WTC11 (cell line): ENCODE results near the gene ZMYM1. TPM values are rescaled to one million over a fixed set of nuclear protein-coding genes. Genes with fewer than 3 reads are reported as not detected.

Experiments used
- ATAC-seq: fragments of 200-7000 bp; cut with Tn5 transposase; 2 replicates; pipeline ENCODE4 v1.10.0; 2021; ENCODE audit warnings: mild to moderate bottlenecking, moderate library complexity
- CTCF ChIA-PET: fragments of 300-600 bp; sonication (Branson Sonifier 250); formaldehyde crosslinking; loops from one replicate; lab custom pipeline; 2021; ENCODE audit warnings: antibody characterized with exemption; lab: Charles Lee
- POLR2A ChIA-PET: fragments of 350-600 bp; sonication (Branson Sonifier 250); formaldehyde crosslinking; loops from one replicate; lab custom pipeline; 2021; ENCODE audit warnings: antibody characterized with exemption; lab: Charles Lee
- DNase-seq: peaks from one replicate; pipeline ENCODE4 v3.0.0; 2021; ENCODE audit warnings: low spot score
- H3K27ac Mint-ChIP-seq: 2 replicates; pipeline ENCODE4 v1.8.0; 2021; ENCODE audit warnings: mixed read lengths
- H3K27me3 Mint-ChIP-seq: 2 replicates; pipeline ENCODE4 v1.8.0; 2021; ENCODE audit warnings: low read depth, mild to moderate bottlenecking, moderate library complexity, mixed read lengths
- H3K36me3 Mint-ChIP-seq: 2 replicates; pipeline ENCODE4 v1.8.0; 2021; ENCODE audit warnings: mixed read lengths
- H3K4me1 Mint-ChIP-seq: 2 replicates; pipeline ENCODE4 v1.8.0; 2022; ENCODE audit warnings: mixed read lengths
- H3K4me3 Mint-ChIP-seq: 2 replicates; pipeline ENCODE4 v1.8.0; 2021; ENCODE audit warnings: mild to moderate bottlenecking, moderate library complexity, mixed read lengths
- H3K9me3 Mint-ChIP-seq: 2 replicates; pipeline ENCODE4 v1.8.0; 2021; ENCODE audit warnings: mixed read lengths
- AFF4 ChIP-seq: sonication (generic); formaldehyde crosslinking; IDR thresholded peaks from 2 replicates; pipeline ENCODE4 v1.8.1; 2023; ENCODE audit warnings: mild to moderate bottlenecking, missing genetic modification reagents, borderline replicate concordance
- FOXK1 ChIP-seq: sonication (generic); formaldehyde crosslinking; IDR thresholded peaks from 2 replicates; pipeline ENCODE4 v1.8.0; 2022; ENCODE audit warnings: mild to moderate bottlenecking, moderate library complexity, missing genetic modification reagents
- FOXP1 ChIP-seq: sonication (generic); formaldehyde crosslinking; IDR thresholded peaks from 2 replicates; pipeline ENCODE4 v1.8.0; 2022; ENCODE audit warnings: missing genetic modification reagents, mild to moderate bottlenecking, moderate library complexity, borderline replicate concordance
- FOXP4 ChIP-seq: sonication (generic); formaldehyde crosslinking; IDR thresholded peaks from 2 replicates; pipeline ENCODE4 v1.8.0; 2022; ENCODE audit warnings: mild to moderate bottlenecking, missing genetic modification reagents
- GTF2I ChIP-seq: fragments of 250-450 bp; sonication (Bioruptor Pico); conservative IDR thresholded peaks from 2 replicates; pipeline ENCODE4 v1.4.0; 2021; ENCODE audit warnings: mild to moderate bottlenecking
- HMGA2 ChIP-seq: fragments of 250-450 bp; sonication (Bioruptor Pico); IDR thresholded peaks from 2 replicates; pipeline ENCODE4 v1.4.0; 2021; ENCODE audit warnings: mild to moderate bottlenecking, moderate library complexity
- JAZF1 ChIP-seq: fragments of 250-450 bp; sonication (Bioruptor Pico); IDR thresholded peaks from 2 replicates; pipeline ENCODE4 v1.9.0; 2021; ENCODE audit warnings: moderate library complexity, mild to moderate bottlenecking, inconsistent platforms
- JUN ChIP-seq: sonication (generic); formaldehyde crosslinking; IDR thresholded peaks from 2 replicates; pipeline ENCODE4 v1.8.0; 2023; ENCODE audit warnings: mild to moderate bottlenecking, missing genetic modification reagents
- KAT7 ChIP-seq: sonication (generic); formaldehyde crosslinking; IDR thresholded peaks from 2 replicates; pipeline ENCODE4 v1.8.1; 2023; ENCODE audit warnings: missing genetic modification reagents, mild to moderate bottlenecking, borderline replicate concordance
- MYBL2 ChIP-seq: sonication (generic); formaldehyde crosslinking; IDR thresholded peaks from 2 replicates; pipeline ENCODE4 v1.8.1; 2023; ENCODE audit warnings: mild to moderate bottlenecking, moderate library complexity, missing genetic modification reagents
- NR1H2 ChIP-seq: sonication (generic); formaldehyde crosslinking; IDR thresholded peaks from 2 replicates; pipeline ENCODE4 v1.9.0; 2021; ENCODE audit warnings: mild to moderate bottlenecking, moderate library complexity, missing genetic modification reagents
- OVOL2 ChIP-seq: fragments of 250-450 bp; sonication (Bioruptor Pico); IDR thresholded peaks from 2 replicates; pipeline ENCODE4 v1.9.0; 2021; ENCODE audit warnings: mild to moderate bottlenecking, borderline replicate concordance
- PREB ChIP-seq: sonication (generic); formaldehyde crosslinking; IDR thresholded peaks from 2 replicates; pipeline ENCODE4 v1.8.1; 2022; ENCODE audit warnings: mild to moderate bottlenecking, missing genetic modification reagents, moderate library complexity, borderline replicate concordance
- RELA ChIP-seq: sonication (generic); formaldehyde crosslinking; IDR thresholded peaks from 2 replicates; pipeline ENCODE4 v1.8.1; 2022; ENCODE audit warnings: missing genetic modification reagents, mild to moderate bottlenecking, borderline replicate concordance
- SOX15 ChIP-seq: fragments of 250-450 bp; sonication (Bioruptor Pico); IDR thresholded peaks from 2 replicates; pipeline ENCODE4 v1.9.0; 2021; ENCODE audit warnings: mild to moderate bottlenecking
- TEAD1 ChIP-seq: sonication (generic); formaldehyde crosslinking; IDR thresholded peaks from 2 replicates; pipeline ENCODE4 v1.8.0; 2022; ENCODE audit warnings: mild to moderate bottlenecking, missing genetic modification reagents
- ZNF138 ChIP-seq: sonication (generic); formaldehyde crosslinking; conservative IDR thresholded peaks from 2 replicates; pipeline ENCODE4 v1.8.1; 2022; ENCODE audit warnings: mild to moderate bottlenecking, moderate library complexity, missing genetic modification reagents
- ZNF219 ChIP-seq: sonication (generic); formaldehyde crosslinking; IDR thresholded peaks from 2 replicates; pipeline ENCODE4 v1.8.0; 2023; ENCODE audit warnings: missing genetic modification reagents, mild to moderate bottlenecking, borderline replicate concordance
- ZNF532 ChIP-seq: fragments of 250-450 bp; sonication (Bioruptor Pico); IDR thresholded peaks from 2 replicates; pipeline ENCODE4 v1.9.0; 2021; ENCODE audit warnings: mild to moderate bottlenecking, borderline replicate concordance
- total RNA-seq: library from RNA; stranded (reverse); gene quantifications from 3 replicates; pipeline ENCODE4 v1.2.3, GENCODE V29; 2021

Gene ZMYM1
- total RNA-seq, 1 experiment from 2014 or later = 38.5 TPM

GRCh38 chr1:35064265-35064664, 14.9 kb upstream of the ZMYM1 start:
- TF ChIP-seq FOXP4 (CRISPR knock-in tag) (no peak), ZNF219 (CRISPR knock-in tag) (no peak), AFF4 (CRISPR knock-in tag) (no peak), JUN (CRISPR knock-in tag) (no peak), GTF2I (CRISPR knock-in tag) (no peak), HMGA2 (CRISPR knock-in tag) (no peak), PREB (no peak), SOX15 (no peak), TEAD1 (CRISPR knock-in tag) (no peak), FOXK1 (CRISPR knock-in tag) (no peak), NR1H2 (CRISPR knock-in tag) (no peak), ZNF532 (CRISPR knock-in tag) (no peak), JAZF1 (no peak), FOXP1 (CRISPR knock-in tag) (no peak), ZNF138 (no peak), KAT7 (CRISPR knock-in tag) (no peak), OVOL2 (no peak), MYBL2 (CRISPR knock-in tag) (no peak), RELA (no peak)
- Mint-ChIP-seq H3K4me3 (no peak overlapping the region), H3K27me3 (no peaks in the 10 kb centered on the region; the same call in 1 of the 2 replicates), H3K4me1 (no peaks in the 10 kb centered on the region), H3K36me3 (no peaks in the 10 kb centered on the region), H3K9me3 (peaks cover 3% of the 10 kb centered on the region; the same call in 1 of the 2 replicates), H3K27ac (no peak overlapping the region)
- DNase-seq (no peak), ATAC-seq (no peak)
- CTCF ChIA-PET = interaction anchor here (0.6 kb wide), 1 partner anchor 96 kb away, joined by 3 read pairs; no protein-coding TSS in a partner anchor
- POLR2A ChIA-PET = no interaction called here
